Activated T-helper 9 cell treated with anti-CD3 and anti-CD28 coated beads, Interleukin-2, amount 50 U/mL, for 16 hours (primary cell): ENCODE measurements around the gene LARGE1.
"Not testable (repeated sequence)": the region's sequence is repeated elsewhere in the genome, so short reads cannot be mapped to it uniquely, and the experiment has no call there.

Experiments
- DNase-seq: peaks from one replicate; pipeline ENCODE4 v3.0.0-alpha.2; 2020; ENCODE audit warnings: low read depth

LARGE1 gene

GRCh38 chr22:33415401-33415800, 504.9 kb downstream of the LARGE1 start:
- DNase-seq: no peak

GRCh38 chr22:33409079-33409478, 511.2 kb downstream of the LARGE1 start:
- DNase-seq: no peak

DNA sequence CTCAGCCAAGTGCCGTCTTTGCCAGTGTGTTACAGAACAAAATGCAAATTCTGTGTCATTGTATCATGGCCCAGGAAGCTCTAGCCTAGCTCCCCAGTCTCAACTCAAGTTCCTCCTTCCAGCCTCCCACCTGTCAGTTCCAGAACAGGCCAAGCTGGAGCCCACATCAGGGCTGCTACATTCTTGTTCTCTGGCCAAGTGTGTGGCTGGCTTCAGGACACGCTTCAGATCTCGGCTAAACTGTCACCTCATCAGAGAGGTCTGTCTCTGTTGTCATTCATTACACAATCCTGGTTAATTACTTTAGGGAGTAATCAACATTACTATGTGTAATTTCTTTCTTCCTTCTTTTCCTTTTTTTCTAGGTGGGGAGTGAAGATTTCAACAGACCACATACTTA, 515.1 kb downstream of the LARGE1 start:
- DNase-seq: no peak

DNA sequence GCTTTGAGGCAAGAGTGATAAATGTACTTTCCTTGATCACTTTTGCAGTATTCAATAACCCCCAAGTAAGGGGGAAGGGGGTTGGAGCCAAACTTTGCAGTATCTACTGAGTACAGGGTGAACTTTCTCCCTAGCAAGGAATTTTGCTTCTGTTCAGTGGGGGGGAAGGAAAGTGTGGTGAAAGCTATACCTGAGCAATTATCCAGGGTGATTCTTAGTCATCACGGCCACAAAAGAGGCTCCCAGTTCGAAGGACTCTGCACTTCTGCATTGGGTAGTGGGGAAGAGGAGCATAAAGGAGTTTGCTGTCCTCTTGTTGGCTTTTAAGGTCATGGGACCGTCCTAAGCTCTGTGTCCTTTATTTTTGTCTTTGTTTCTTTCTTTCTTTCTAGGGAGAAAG, 515.6 kb downstream of the LARGE1 start:
- no peak for DNase-seq

DNA sequence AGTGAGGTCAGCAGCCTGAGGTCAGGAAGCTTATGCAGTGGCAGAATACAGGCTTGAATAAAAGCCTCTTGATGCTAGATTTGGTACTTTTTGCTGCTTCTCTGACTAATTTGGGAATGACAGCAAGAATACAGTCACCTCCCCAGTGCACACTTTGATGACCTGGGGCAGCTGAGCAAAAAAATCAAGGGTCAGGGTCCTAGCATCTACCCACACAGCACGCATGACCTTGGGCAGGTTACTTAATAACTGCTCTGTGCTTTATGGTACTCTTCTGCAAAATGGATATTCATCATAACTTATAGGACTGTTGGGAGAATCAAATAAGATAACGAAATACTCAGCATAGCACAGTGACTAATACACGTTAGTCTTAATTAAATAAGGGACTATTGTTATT, 518.0 kb downstream of the LARGE1 start:
- no peak for DNase-seq

DNA sequence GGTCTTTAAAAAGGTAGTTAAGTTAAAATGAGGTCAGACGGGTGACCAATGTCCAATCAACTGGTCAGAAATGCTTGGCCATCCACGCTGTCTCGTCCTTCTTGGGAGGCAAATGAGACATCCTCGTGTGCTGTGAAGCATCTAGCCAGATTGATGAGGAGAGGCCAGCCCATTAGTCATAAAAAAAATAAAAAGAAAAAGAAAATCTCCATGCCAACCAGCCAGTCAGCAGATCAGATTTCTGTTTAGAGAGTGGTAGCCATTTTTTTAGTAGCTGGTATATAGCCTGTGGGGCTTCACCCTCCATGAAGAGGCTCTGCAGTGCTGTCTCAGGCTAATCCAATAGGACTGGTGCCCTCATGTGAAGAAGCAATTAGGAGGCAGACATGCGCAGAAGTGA, 519.0 kb downstream of the LARGE1 start:
- DNase-seq: no peak

- no peak for DNase-seq
These were observed 519.4 kb downstream of the LARGE1 start for GRCh38 chr22:33400891-33401290.

GRCh38 chr22:33400061-33400840, 520.0 kb downstream of the LARGE1 start:
- DNase-seq: no peak

DNA sequence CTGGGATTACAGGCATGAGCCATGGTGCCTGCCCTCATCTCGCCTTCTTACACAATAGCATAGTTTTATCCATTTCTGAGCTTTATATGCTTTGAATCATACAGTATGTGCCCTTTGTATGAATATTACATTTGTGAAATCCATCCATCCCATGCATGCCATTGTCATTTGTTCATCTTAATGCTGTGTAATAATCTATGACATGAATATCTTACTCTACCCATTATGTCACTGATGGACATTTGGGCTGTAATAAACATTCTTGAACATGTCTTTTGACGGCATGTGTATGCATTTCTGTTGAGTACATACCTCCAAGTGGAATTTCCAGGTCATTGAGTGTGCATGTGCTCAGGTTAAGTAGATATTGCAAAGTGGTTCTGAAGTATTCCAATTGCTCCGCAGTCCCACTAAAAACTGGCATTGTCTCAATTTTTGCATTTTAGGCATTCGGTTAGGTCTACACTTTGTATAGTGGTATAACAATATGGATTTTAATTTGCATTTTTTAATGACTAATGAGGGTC, 522.8 kb downstream of the LARGE1 start:
- no peak for DNase-seq

DNA sequence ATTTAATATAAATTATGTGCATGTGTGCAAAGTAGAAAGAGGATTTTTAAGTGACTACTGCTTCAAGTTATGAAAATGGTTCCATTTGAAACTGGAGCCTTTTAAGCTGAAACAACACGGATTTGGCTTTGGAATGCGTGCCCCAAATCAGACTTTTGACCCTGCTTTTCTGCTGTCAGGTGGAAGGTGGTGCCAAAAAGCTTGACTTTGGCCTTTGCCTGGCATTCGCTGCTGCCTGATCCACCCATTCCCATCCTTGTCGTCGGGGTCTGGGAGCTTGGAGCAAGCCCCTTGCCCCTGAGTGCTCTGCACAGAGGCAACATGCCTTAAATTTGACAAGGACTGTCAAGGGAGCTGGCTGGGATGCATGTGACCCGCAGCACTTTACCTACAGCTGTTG, 526.8 kb downstream of the LARGE1 start:
- no peak for DNase-seq

- DNase-seq: no peak
These were observed 529.0 kb downstream of the LARGE1 start for GRCh38 chr22:33391298-33391697.

- no peak for DNase-seq
These were observed 530.3 kb downstream of the LARGE1 start for GRCh38 chr22:33389936-33390335.

- DNase-seq: no peak
These were observed 534.0 kb downstream of the LARGE1 start for GRCh38 chr22:33386270-33386669.

DNA sequence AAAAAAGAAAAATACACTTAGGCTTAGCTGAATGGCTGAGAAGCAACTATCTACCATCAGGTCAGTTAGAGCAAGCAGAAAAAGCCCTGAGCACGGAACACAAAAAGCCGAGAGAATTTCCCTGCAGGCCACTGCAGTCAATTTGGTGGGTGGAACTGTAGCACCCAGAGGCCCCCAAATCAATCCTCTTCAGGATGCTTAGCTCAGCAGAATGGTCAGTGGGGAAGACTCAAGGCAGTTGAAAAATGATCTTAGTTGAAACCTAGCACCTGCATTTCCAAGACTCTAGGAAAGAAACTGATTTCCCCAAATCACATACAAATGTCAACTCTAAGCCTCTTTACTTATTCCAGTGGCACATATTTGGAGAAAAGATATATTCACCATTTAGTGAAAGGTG, 534.7 kb downstream of the LARGE1 start:
- no peak for DNase-seq

- DNase-seq: no peak
These were observed 537.8 kb downstream of the LARGE1 start for GRCh38 chr22:33382436-33382835.

GRCh38 chr22:33381531-33382406, 538.5 kb downstream of the LARGE1 start:
- DNase-seq: no peak

- DNase-seq: no peak
These were observed 539.3 kb downstream of the LARGE1 start for GRCh38 chr22:33380789-33381530.

GRCh38 chr22:33379836-33380235, 540.4 kb downstream of the LARGE1 start:
- no peak for DNase-seq

GRCh38 chr22:33372875-33373274, 547.4 kb downstream of the LARGE1 start:
- DNase-seq: no peak

DNA sequence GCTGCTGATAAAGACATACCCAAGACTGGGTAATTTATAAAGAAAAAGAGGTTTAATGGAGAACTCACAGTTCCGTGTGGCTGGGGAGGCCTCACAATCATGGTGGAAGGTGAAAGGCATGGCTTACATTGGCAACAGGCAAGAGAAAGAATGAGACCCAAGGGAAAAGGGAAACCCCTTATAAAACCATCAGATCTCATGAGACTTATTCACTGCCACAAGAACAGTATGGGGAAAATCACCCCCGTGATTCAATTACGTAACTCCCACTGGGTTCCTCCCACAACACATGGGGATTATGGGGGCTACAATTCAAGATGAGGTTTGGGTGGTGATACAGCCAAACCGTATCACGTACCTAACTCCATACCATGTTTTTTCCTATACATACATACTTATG, 557.0 kb downstream of the LARGE1 start:
- DNase-seq: not testable (repeated sequence)

DNA sequence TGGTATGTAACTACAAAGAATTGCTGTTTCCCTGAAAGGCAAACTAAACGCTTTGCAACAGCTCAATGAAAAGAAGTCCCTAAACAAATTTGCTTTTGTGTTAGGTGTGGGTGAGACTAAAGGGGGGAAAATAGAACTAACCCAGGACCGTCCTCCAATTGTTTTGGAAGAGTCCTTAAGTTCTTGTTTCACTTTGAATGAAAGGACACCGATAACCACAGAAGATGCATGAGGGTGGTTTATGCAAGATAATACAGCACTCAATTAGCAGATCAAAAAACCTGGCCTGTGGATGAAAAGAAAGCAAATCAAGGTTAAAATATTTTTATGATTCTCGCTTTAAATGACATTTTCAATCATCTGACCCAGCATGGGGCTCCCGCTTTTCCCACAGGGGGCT, 557.6 kb downstream of the LARGE1 start:
- no peak for DNase-seq

GRCh38 chr22:33361581-33361980, 558.7 kb downstream of the LARGE1 start:
- DNase-seq: no peak
